ENCODE results near the gene CAB39.
"Not testable (repeated sequence)": the region's sequence is repeated elsewhere in the genome, so short reads cannot be mapped to it uniquely, and the experiment has no call there.

Gene CAB39

GRCh38 chr2:230715201-230715600 lies 2.6 kb downstream of the CAB39 start:
- DNase-seq: peak; percentile 26 to 28
- TF ChIP-seq POLR2A (IDR thresholded peaks at IDR 0.05; ENCODE audit: low read length) (peak; percentile 19), GATA1 (IDR thresholded peaks at IDR 0.05; ENCODE audit: low read depth, low read length) (no peak)

- DNase-seq: no peak
- TF ChIP-seq POLR2A (IDR thresholded peaks at IDR 0.05; ENCODE audit: low read length): no peak
- TF ChIP-seq GATA1 (IDR thresholded peaks at IDR 0.05; ENCODE audit: low read depth, low read length): no peak
Observed at GRCh38 chr2:230716588-230716987, 3.9 kb downstream of the CAB39 start.

GRCh38 chr2:230717600-230717999 lies 5.0 kb downstream of the CAB39 start:
- no peak for TF ChIP-seq POLR2A (IDR thresholded peaks at IDR 0.05; ENCODE audit: low read length)
- no peak for TF ChIP-seq GATA1 (IDR thresholded peaks at IDR 0.05; ENCODE audit: low read depth, low read length)
- no peak for DNase-seq

- no peak for TF ChIP-seq GATA1 (IDR thresholded peaks at IDR 0.05; ENCODE audit: low read depth, low read length)
- TF ChIP-seq POLR2A (IDR thresholded peaks at IDR 0.05; ENCODE audit: low read length): no peak
- DNase-seq: no peak
Observed at GRCh38 chr2:230719340-230719739, 6.7 kb downstream of the CAB39 start.

- TF ChIP-seq GATA1 (IDR thresholded peaks at IDR 0.05; ENCODE audit: low read depth, low read length): no peak
- no peak for TF ChIP-seq POLR2A (IDR thresholded peaks at IDR 0.05; ENCODE audit: low read length)
- DNase-seq: no peak
Observed at GRCh38 chr2:230721712-230722111, 9.1 kb downstream of the CAB39 start.

- TF ChIP-seq POLR2A (IDR thresholded peaks at IDR 0.05; ENCODE audit: low read length): no peak
- TF ChIP-seq GATA1 (IDR thresholded peaks at IDR 0.05; ENCODE audit: low read depth, low read length): no peak
- no peak for DNase-seq
Observed at GRCh38 chr2:230722207-230722885, 9.7 kb downstream of the CAB39 start.

GRCh38 chr2:230723363-230723762 lies 10.7 kb downstream of the CAB39 start:
- no peak for DNase-seq
- no peak for TF ChIP-seq POLR2A (IDR thresholded peaks at IDR 0.05; ENCODE audit: low read length)
- TF ChIP-seq GATA1 (IDR thresholded peaks at IDR 0.05; ENCODE audit: low read depth, low read length): no peak

GRCh38 chr2:230724957-230725356 lies 12.3 kb downstream of the CAB39 start:
- not testable (repeated sequence) for DNase-seq

GRCh38 chr2:230731512-230731911 lies 18.9 kb downstream of the CAB39 start:
- no peak for TF ChIP-seq GATA1 (IDR thresholded peaks at IDR 0.05; ENCODE audit: low read depth, low read length)
- TF ChIP-seq POLR2A (IDR thresholded peaks at IDR 0.05; ENCODE audit: low read length): no peak
- DNase-seq: no peak

GRCh38 chr2:230732914-230733401 lies 20.3 kb downstream of the CAB39 start:
- no peak for TF ChIP-seq POLR2A (IDR thresholded peaks at IDR 0.05; ENCODE audit: low read length)
- TF ChIP-seq GATA1 (IDR thresholded peaks at IDR 0.05; ENCODE audit: low read depth, low read length): no peak
- no peak for DNase-seq

GRCh38 chr2:230734247-230735175 lies 21.9 kb downstream of the CAB39 start:
- no peak for DNase-seq
- TF ChIP-seq POLR2A (IDR thresholded peaks at IDR 0.05; ENCODE audit: low read length) (no peak), GATA1 (IDR thresholded peaks at IDR 0.05; ENCODE audit: low read depth, low read length) (no peak)

GRCh38 chr2:230735884-230736283 lies 23.2 kb downstream of the CAB39 start:
- TF ChIP-seq POLR2A (IDR thresholded peaks at IDR 0.05; ENCODE audit: low read length) (no peak), GATA1 (IDR thresholded peaks at IDR 0.05; ENCODE audit: low read depth, low read length) (no peak)
- DNase-seq: no peak

GRCh38 chr2:230737300-230737699 lies 24.7 kb downstream of the CAB39 start:
- DNase-seq: peak; percentile 37 to 45
- TF ChIP-seq POLR2A (IDR thresholded peaks at IDR 0.05; ENCODE audit: low read length) (no peak), GATA1 (IDR thresholded peaks at IDR 0.05; ENCODE audit: low read depth, low read length) (no peak)

- TF ChIP-seq GATA1 (IDR thresholded peaks at IDR 0.05; ENCODE audit: low read depth, low read length) (no peak), POLR2A (IDR thresholded peaks at IDR 0.05; ENCODE audit: low read length) (no peak)
- DNase-seq: peak; percentile 20 to 49
Observed at GRCh38 chr2:230737791-230738226, 25.2 kb downstream of the CAB39 start.
